MCF 10A (cell line): ENCODE results near the gene SDC3. TPM values are rescaled to one million over a fixed set of nuclear protein-coding genes. Genes with fewer than 3 reads are reported as not detected.

ENCODE experiments used
- BruUV-seq: library from RNA; stranded (reverse); fragments of 400-500 nt; replicated peaks from 2 replicates; lab custom pipeline; 2021; lab: Mats Ljungman, UMichigan
- CTCF ChIA-PET: fragments of 300-600 bp; sonication (Branson Sonifier 250); formaldehyde crosslinking; extraction: SDS; loops from one replicate; lab custom pipeline; 2021; ENCODE audit warnings: antibody characterized with exemption, inconsistent platforms; lab: Yijun Ruan, JAX
- POLR2A ChIA-PET: fragments of 300-600, 350-650 bp; sonication (Branson Sonifier 250); formaldehyde crosslinking; extraction: SDS; loops from one replicate; lab custom pipeline; 2020; ENCODE audit warnings: antibody characterized with exemption, inconsistent platforms; lab: Yijun Ruan, JAX
- DNase-seq: peaks from one replicate; pipeline ENCODE4 v3.0.0-alpha.2; 2018; ENCODE audit not compliant: unreplicated experiment
- H3K27ac Mint-ChIP-seq: one replicate; pipeline ENCODE4 v1.8.0; 2022; ENCODE audit warnings: mild to moderate bottlenecking, low read depth, mixed read lengths; ENCODE audit not compliant: unreplicated experiment
- H3K27me3 Mint-ChIP-seq: one replicate; pipeline ENCODE4 v1.8.0; 2022; ENCODE audit warnings: mixed read lengths; ENCODE audit not compliant: insufficient read depth, unreplicated experiment
- H3K36me3 Mint-ChIP-seq: one replicate; pipeline ENCODE4 v1.8.0; 2022; ENCODE audit warnings: mild to moderate bottlenecking, moderate library complexity, mixed read lengths; ENCODE audit not compliant: insufficient read depth, unreplicated experiment
- H3K4me1 Mint-ChIP-seq: one replicate; pipeline ENCODE4 v1.8.0; 2022; ENCODE audit warnings: mixed read lengths; ENCODE audit not compliant: insufficient read depth, unreplicated experiment
- H3K4me3 Mint-ChIP-seq: one replicate; pipeline ENCODE4 v1.8.0; 2022; ENCODE audit warnings: mild to moderate bottlenecking, moderate library complexity, mixed read lengths; ENCODE audit not compliant: unreplicated experiment
- H3K9me3 Mint-ChIP-seq: one replicate; pipeline ENCODE4 v1.8.0; 2022; ENCODE audit warnings: mixed read lengths; ENCODE audit not compliant: unreplicated experiment
- CTCF ChIP-seq: fragments of 200-600 bp; IDR thresholded peaks from one replicate; pipeline ENCODE4 v1.8.0; 2022; ENCODE audit warnings: antibody characterized with exemption, mild to moderate bottlenecking; ENCODE audit not compliant: unreplicated experiment
- intact Hi-C: fragments of 100-400 bp; cut with micrococcal nuclease; formaldehyde crosslinking; loops from 2 replicates; pipeline ENCODE4 v1.14.1; 2022
- total RNA-seq: library from RNA; stranded (reverse); gene quantifications from 2 replicates; pipeline ENCODE4 v1.2.3, GENCODE V29; 2022

The SDC3 gene
- total RNA-seq, 1 experiment from 2014 or later = 21.7 TPM

GRCh38 chr1:30882678-30883388 lies 25.7 kb downstream of the SDC3 start:
- BruUV-seq = no TSS peak
- no peak overlapping the region for H3K4me3 Mint-ChIP-seq
- DNase-seq = no peak
- peaks cover 24% of the 10 kb centered on the region for H3K4me1 Mint-ChIP-seq
- H3K9me3 Mint-ChIP-seq = no peaks in the 10 kb centered on the region
- no peak for TF ChIP-seq CTCF
- intact Hi-C loops = no loop called here
- H3K27me3 Mint-ChIP-seq = no peaks in the 10 kb centered on the region
- POLR2A ChIA-PET = interaction anchor here (0.6 kb wide), 1 partner anchor 103 kb away, joined by 3 read pairs; no protein-coding TSS in a partner anchor
- peaks cover 7% of the 10 kb centered on the region for H3K36me3 Mint-ChIP-seq
- H3K27ac Mint-ChIP-seq = no peak overlapping the region
- CTCF ChIA-PET = interaction anchor here (0.5 to 1.4 kb wide), 4 partner anchors 28 to 851 kb away, joined by 3 to 7 read pairs (median 4); no protein-coding TSS in a partner anchor

GRCh38 chr1:30881319-30882181 lies 27.0 kb downstream of the SDC3 start:
- no peaks in the 10 kb centered on the region for H3K9me3 Mint-ChIP-seq
- H3K27ac Mint-ChIP-seq = no peak overlapping the region
- intact Hi-C loops = no loop called here
- DNase-seq = no peak
- no peaks in the 10 kb centered on the region for H3K27me3 Mint-ChIP-seq
- peaks cover 7% of the 10 kb centered on the region for H3K36me3 Mint-ChIP-seq
- CTCF ChIA-PET = no interaction called here
- BruUV-seq = no TSS peak
- POLR2A ChIA-PET = no interaction called here
- H3K4me1 Mint-ChIP-seq = peaks cover 25% of the 10 kb centered on the region
- H3K4me3 Mint-ChIP-seq = no peak overlapping the region
- TF ChIP-seq CTCF = no peak

GRCh38 chr1:30880678-30881318 lies 27.8 kb downstream of the SDC3 start:
- H3K27me3 Mint-ChIP-seq = no peaks in the 10 kb centered on the region
- no peaks in the 10 kb centered on the region for H3K9me3 Mint-ChIP-seq
- TF ChIP-seq CTCF = no peak
- no peak overlapping the region for H3K4me3 Mint-ChIP-seq
- CTCF ChIA-PET = interaction anchor here (0.6 to 0.7 kb wide), 2 partner anchors 30 to 681 kb away, joined by 3 read pairs; no protein-coding TSS in a partner anchor
- DNase-seq = no peak
- H3K36me3 Mint-ChIP-seq = peaks cover 7% of the 10 kb centered on the region
- POLR2A ChIA-PET = interaction anchor here (0.6 kb wide), 1 partner anchor 154 kb away, joined by 3 read pairs; no protein-coding TSS in a partner anchor
- H3K4me1 Mint-ChIP-seq = peaks cover 25% of the 10 kb centered on the region
- intact Hi-C loops = no loop called here
- no peak overlapping the region for H3K27ac Mint-ChIP-seq
- BruUV-seq = no TSS peak
